EH (cell line): ENCODE results near the gene CPPED1.

Experiments used
- DNase-seq: peaks from one replicate; pipeline ENCODE4 v3.0.0-alpha.2; 2015; ENCODE audit warnings: low read depth

Gene CPPED1

GRCh38 chr16:12732600-12732999 lies 71.1 kb downstream of the CPPED1 start:
- DNase-seq: no peak

GRCh38 chr16:12729448-12729847 lies 74.2 kb downstream of the CPPED1 start:
- peak; percentile 87 for DNase-seq

DNA sequence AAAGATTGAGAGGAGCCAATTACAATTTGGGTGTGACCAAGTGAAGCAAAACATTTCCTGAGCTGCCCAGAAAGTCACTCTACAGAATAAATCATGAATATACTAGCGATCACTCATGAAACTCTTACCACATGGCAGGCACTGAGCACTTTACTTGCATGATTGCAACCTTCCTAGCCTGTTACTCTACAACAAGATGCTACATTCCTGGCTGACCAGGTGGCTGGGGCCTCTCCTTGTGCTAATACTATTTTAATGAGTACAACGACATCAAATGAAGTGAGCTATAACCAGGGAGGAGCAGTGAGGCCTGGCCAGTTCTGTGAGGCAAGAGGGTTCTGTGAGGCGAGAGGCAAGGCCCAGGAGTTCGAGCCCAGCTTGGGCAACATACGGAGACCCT lies 75.2 kb downstream of the CPPED1 start:
- DNase-seq: peak; percentile 23

DNA sequence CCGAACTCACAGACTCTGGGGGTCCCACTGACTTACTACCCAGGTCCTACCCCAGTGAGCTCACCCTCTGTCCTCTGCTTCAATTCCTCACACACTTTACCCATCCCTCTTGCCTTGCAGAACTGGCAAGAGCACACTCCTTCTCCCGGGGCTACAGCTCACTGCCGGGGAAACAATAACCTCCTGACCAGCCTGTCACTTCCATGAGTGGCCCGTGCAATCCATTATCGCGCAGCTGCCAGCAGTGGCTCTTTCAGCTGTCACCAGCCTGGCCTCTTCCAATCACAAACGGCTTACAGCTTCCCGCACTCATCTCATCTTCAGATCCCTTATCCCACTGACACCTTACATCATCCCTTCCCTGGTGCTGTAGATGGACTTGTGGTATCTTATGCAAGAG lies 79.5 kb downstream of the CPPED1 start:
- DNase-seq: no peak

DNA sequence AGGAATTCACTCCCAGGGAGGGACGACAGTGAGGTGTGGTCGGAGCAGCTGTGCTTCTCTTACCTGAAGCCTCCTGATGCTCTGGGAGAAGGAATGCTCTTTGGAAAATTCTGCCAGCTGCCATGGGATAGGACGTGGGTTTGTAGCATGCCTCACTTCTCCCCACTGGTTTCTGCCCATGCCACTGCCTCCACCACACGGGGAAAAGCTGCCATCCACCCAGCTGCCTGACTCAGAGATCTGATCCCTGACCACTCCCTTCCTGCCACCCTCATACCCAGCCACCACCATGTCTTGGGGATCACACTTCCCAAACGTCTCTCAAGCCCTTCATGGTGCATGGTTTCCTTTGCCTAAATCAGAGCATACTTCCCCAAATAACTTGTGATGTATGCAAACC lies 80.0 kb downstream of the CPPED1 start:
- DNase-seq: no peak

- no peak for DNase-seq
Observed at GRCh38 chr16:12721841-12722421, 81.8 kb downstream of the CPPED1 start.

DNA sequence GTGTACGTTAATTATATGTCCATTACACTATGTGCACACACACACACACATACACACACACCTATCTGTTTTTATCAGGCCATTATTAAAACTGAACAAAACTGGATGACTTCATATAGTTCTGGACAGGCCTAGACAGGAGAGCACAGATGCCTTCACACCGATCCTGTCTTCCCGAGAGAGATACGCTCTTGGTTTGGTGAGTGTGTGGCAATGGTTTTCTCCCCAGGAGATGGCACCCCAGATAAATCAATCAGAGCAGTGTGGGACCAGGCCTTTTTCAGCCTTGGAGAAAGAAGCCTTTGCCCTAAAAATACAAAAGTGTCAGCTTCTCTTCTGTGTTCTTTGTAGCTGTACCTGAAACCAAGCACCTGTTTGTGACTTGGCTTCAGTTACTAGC lies 83.7 kb downstream of the CPPED1 start:
- no peak for DNase-seq

- no peak for DNase-seq
Observed at GRCh38 chr16:12716658-12717057, 87.0 kb downstream of the CPPED1 start.

DNA sequence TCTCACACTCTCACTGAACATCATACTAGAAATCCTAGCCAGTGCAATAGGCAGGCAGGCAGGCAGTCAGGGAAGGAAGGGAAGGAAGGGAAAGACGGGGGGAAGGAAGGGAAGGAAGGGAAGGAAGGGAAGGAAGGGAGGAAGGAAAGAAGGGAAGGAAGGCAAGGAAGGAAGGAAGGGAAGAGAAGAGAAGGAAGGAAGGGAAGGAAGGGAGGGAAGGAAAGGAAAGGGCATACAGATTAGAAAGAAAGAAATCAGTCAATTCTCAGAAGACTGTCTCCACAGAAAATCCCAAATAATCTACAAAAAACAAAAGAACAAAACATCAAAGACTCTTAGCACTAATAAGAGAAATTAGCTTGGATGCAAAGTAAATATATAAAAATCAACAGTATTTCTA lies 93.9 kb downstream of the CPPED1 start:
- DNase-seq: no peak

DNA sequence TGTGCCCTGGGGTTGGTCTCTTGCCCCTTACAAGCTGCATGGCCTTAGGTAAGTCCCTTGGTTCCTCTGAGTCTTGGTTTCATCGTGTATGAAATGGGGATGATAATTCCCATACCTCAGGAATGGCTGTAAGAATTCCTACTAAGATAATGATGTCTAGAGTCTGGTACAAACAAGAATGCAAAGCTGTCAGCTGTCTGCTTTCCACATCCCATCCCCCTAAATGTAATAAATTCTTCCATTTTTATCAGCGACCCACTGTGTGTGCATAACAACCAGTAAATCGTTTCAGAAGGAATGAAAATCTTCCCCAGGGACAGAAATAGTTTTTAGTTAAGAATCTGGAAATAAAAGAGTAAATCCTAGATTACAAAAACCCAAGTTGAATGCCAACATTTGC lies 95.4 kb downstream of the CPPED1 start:
- DNase-seq: peak; percentile 9

DNA sequence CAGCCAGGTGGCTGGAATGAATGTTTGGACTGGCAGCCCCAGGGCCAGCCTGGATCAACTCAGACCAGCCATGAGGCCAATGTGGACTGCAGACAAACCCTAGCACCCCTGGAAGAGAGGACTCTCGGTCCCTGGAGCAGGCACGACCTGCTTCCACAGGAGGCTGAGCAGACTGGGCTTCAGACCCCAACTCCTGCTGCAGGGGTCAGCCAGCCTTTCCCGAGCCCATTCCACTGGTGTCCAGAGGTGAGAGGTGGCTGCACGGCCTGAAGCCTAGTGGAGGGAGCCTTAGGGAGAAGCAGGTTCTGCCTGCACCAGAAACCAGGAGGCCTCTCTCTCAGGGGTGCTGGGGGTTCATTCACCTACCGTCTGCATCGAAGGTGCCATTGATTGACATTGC lies 97.1 kb downstream of the CPPED1 start:
- no peak for DNase-seq

- DNase-seq: no peak
Observed at GRCh38 chr16:12704492-12705111, 99.1 kb downstream of the CPPED1 start.

DNA sequence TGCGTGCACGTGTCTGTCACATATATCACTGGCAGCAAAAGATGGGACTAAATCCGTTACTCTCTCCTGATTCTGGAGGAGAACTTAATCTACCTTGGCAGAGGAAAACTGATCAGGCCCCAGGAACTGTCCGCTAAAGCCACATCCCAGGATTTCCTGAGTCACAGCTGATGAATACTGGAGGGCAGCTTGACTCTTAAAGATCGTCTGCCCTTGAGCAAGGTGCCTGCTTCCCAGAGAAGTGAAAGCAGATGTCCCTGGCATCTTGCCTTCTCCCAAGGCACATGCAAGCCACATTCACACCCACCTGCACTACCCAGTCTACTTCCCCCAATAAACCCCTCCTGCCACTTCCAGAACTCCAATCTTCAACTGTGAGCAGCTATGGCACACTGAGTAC lies 99.8 kb downstream of the CPPED1 start:
- peak; percentile 43 for DNase-seq

- DNase-seq: no peak
Observed at GRCh38 chr16:12700161-12700560, 103.5 kb downstream of the CPPED1 start.

- DNase-seq: no peak
Observed at GRCh38 chr16:12699161-12699560, 104.5 kb downstream of the CPPED1 start.

- no peak for DNase-seq
Observed at GRCh38 chr16:12697437-12697836, 106.2 kb downstream of the CPPED1 start.

DNA sequence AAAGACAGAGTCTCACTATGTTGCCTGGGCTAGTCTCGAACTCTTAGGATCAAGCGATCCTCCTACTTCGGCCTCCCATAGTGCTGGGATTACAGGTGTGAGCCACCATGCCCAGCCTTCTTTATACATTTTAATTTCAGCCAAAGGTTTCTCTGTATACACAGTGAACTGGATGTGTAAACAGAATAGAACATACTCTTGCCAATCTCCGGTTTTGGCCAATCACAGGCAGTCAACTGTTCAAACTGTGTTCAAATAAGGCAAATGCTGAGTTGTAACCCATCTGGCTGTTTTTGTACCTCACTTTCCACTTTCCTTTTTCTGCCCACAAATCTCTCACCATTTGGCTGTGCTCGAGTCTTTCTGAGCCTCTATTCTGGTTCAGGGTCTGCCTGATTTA lies 108.2 kb downstream of the CPPED1 start:
- no peak for DNase-seq

DNA sequence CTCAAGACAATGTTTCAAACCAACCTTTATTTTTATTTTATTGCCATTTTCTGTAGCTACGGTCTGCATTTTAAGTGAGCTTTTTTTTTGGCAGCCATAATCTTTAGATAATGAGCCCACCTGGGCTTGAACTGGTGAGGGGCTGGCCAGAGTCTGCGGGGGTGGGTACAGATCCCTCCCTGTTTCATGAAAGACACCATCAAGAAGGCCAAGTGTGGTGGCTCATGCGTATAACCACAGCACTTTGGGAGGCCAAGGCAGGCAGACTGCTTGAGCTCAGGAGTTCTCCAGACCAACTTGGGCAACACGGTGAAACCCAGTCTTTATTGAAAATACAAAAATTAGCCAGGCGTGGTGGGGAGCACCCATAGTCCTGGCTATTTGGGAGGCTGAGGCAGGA lies 113.7 kb downstream of the CPPED1 start:
- DNase-seq: no peak

DNA sequence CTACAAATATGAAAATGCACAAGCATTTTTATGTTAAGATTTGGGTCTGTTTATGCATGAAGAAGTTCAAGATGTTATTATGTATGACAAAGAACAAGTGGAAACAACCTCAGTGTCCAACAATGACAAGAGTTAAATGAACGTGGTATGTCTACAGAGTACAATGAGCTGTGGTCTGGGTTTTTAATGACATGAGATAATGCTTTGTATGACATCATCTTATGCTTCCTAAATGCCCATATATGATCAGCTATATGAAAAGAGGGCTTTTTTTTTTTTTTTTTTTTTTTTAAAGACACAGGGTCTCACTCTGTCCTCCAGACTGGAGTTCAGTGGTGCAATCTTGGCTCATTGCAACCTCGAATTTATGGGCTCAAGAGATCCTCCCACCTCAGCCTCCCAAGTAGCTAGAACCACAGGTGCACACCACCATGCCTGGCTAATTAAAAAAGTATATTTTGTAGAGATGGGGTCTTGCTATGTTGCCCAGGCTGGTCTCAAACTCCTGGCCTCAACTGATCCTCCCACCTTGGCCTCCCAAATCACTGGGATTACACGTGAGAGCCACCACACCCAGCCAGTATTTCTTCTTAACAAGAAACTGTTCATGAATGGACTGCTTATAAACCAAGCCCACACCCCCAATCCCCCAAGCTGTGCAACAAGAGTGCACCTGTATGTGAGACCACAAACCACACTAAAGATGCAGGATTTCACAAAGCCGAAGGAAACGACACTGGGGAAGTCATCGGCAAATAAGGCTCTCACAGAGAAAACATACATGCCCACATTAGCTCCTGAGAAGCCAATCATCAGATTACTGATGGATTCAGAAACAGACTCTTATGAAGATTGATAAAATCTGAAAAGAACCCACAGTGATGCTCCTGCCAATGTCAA lies 114.5 kb downstream of the CPPED1 start:
- no peak for DNase-seq

DNA sequence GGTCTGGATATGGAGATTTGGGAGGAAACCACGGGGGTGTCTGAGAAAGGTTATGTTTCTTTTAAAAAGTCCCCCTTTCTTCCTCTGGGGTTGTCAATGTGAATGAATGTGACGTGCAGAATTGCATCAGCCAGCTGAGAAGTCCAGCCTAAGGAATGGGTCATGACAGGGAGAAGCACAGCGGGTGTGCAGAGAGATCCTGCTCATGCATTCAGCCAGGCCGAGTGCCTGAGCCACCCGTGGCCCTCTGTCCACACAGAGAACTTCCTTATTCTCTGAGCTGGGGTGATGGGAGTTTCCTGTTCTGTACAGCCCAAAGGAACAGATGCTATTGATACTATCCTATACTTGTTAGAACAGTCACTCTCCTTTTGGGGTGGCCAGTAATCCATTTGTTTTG lies 117.9 kb downstream of the CPPED1 start:
- DNase-seq: peak; percentile 11

DNA sequence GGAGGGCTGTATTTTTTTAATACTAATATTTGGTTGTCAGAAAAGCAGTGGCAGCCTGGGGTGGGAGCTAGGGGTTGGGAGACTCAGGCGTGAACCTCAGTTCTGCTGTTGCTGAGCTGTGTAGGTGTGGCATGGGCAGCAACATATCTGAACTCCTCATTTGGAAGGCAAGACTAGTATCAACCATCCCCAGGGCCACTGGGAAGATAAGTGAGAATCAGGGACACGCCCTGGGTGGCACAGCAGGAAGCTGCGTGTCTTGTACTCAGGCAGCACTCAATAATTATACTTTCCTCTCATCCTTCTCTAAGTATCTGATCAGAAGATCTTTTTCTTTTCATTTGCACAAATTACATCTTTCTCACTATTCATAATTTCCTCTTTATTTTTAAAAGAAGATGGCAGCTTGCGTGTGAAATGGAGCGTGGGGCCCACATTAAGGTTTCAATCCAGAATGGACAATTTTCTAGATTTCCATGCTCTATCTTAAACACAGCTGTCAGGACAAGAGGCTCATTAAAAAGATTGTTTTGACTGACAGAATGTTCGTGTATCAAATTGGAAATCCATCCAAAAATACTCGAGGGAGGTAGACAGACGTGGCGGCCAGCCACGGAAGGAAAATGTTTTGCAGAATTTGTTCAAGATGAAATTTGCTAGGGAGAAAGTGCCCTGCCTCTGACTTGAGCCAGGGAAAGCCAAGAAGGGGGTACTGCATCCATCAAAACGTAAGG lies 121.1 kb downstream of the CPPED1 start:
- DNase-seq: no peak

- no peak for DNase-seq
Observed at GRCh38 chr16:12681653-12682052, 122.0 kb downstream of the CPPED1 start.

DNA sequence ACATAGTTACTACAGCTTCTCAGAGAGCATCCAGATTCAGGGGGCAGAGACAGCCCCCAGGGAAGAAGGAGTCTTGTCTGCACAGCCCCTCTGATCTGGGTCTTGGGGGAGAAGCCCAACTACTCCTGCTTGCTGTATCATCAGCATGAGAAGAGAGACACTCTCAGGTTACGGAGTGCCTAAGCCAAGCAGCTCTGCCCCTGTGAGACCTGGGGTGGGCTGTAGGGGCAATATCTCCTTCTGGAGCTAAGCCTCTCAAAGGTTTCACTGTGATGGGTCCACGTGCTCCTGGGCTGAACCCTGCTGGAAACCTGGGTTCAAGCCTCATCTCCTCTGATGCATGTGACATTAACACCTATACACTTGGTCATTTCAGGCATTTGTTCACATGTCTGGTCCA lies 123.2 kb downstream of the CPPED1 start:
- no peak for DNase-seq
